DOHH2 (cell line): Measurements from ENCODE around the gene KCTD16.

Source experiments
- EZH2phosphoT487 ChIP-seq: fragments of 200-600 bp; sonication (generic); IDR thresholded peaks from 2 replicates; pipeline ENCODE4 v1.6.1; 2017; ENCODE audit warnings: borderline replicate concordance, mild to moderate bottlenecking, antibody characterized with exemption, low read length, moderate library complexity, mixed read lengths
- TF ChIP-seq, protein P1 (sequence below): fragments of 200-600 bp; sonication (generic); IDR thresholded peaks from one replicate; pipeline ENCODE4 v1.5.1; 2014; ENCODE audit warnings: antibody characterized with exemption, mild to moderate bottlenecking, low read depth, low read length; ENCODE audit not compliant: poor library complexity, severe bottlenecking

DNA sequence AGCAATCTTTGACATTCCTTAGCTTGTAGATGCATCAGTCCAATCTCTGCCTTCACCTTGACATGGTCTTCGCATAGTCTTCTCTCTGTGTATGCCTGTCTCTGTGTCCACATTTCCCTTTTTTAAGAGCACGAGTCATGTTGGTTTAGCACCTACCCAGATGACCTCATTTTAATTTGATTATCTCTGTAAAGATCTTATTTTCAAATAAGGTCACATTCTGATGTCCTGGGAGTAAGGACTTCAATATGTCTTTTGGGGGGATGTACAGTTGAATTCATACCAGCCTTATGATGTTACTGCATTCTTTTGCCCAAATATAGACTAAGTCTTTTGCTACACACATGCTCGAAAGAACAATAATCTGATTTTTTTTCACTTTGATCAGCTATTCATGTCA lies 6.9 kb downstream of the KCTD16 start:
- TF ChIP-seq, protein P1, sequence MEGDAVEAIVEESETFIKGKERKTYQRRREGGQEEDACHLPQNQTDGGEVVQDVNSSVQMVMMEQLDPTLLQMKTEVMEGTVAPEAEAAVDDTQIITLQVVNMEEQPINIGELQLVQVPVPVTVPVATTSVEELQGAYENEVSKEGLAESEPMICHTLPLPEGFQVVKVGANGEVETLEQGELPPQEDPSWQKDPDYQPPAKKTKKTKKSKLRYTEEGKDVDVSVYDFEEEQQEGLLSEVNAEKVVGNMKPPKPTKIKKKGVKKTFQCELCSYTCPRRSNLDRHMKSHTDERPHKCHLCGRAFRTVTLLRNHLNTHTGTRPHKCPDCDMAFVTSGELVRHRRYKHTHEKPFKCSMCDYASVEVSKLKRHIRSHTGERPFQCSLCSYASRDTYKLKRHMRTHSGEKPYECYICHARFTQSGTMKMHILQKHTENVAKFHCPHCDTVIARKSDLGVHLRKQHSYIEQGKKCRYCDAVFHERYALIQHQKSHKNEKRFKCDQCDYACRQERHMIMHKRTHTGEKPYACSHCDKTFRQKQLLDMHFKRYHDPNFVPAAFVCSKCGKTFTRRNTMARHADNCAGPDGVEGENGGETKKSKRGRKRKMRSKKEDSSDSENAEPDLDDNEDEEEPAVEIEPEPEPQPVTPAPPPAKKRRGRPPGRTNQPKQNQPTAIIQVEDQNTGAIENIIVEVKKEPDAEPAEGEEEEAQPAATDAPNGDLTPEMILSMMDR: no peak
- no peak for TF ChIP-seq EZH2phosphoT487
